ENCODE data around the gene TPRN.

GRCh38 chr9:137237759-137238726, 37.5 kb upstream of the TPRN start:
- TF ChIP-seq USF1 (IDR thresholded peaks at IDR 0.05; ENCODE audit: borderline replicate concordance, low read depth) (no peak), FOXM1 (IDR thresholded peaks at IDR 0.05; ENCODE audit: low read depth) (no peak), SMC3 (IDR thresholded peaks at IDR 0.05; ENCODE audit: low read depth, low read length) (no peak), MAX (IDR thresholded peaks at IDR 0.05; ENCODE audit: low read depth) (no peak), ELF1 (IDR thresholded peaks at IDR 0.05) (no peak), CHD2 (IDR thresholded peaks at IDR 0.05; ENCODE audit: low read length, partially characterized antibody) (no peak), RAD21 (IDR thresholded peaks at IDR 0.05; ENCODE audit: low read length) (no peak), CTCF (IDR thresholded peaks at IDR 0.05) (no peak)
